IMR-90 (cell line): ENCODE data around the gene ZC2HC1B. TPM values are rescaled to one million over a fixed set of nuclear protein-coding genes. Genes with fewer than 3 reads are reported as not detected.
A peak's percentile ranks its signal among the peaks of the same experiment; 100 is the strongest.

ENCODE experiments used
- ATAC-seq: fragments of 200-7000 bp; cut with Tn5 transposase; 2 replicates; pipeline ENCODE4 v1.9.1; 2020; ENCODE audit warnings: low read depth, mild to moderate bottlenecking, moderate library complexity
- BruUV-seq: library from RNA; stranded (reverse); fragments of 400-500 nt; replicated peaks from 2 replicates; lab custom pipeline; 2021; lab: Mats Ljungman, UMichigan
- CTCF ChIA-PET: fragments of 300-600 bp; formaldehyde crosslinking; extraction: SDS; loops from one replicate; lab custom pipeline; 2021; ENCODE audit warnings: antibody characterized with exemption; lab: Yijun Ruan, JAX
- POLR2A ChIA-PET: fragments of 300-600 bp; sonication (Branson Sonifier 250); formaldehyde crosslinking; loops from one replicate; lab custom pipeline; 2022; ENCODE audit warnings: antibody characterized with exemption; ENCODE audit not compliant: unreplicated experiment; lab: Charles Lee
- DNase-seq: peaks from one replicate; pipeline ENCODE4 v3.0.0; 2013
- H2AFZ ChIP-seq: replicated peaks from 2 replicates; pipeline ENCODE3; 2013; ENCODE audit warnings: low read length, mild to moderate bottlenecking; ENCODE audit not compliant: poor library complexity
- H2AK5ac ChIP-seq: 2 replicates; pipeline ENCODE4 v1.6.1; 2013; ENCODE audit warnings: low read depth, low read length, inconsistent platforms
- H2AK9ac ChIP-seq: replicated peaks from 2 replicates; pipeline ENCODE3; 2013; ENCODE audit warnings: mild to moderate bottlenecking, low read depth, low read length, moderate library complexity; ENCODE audit not compliant: poor library complexity
- H2BK120ac ChIP-seq: 2 replicates; pipeline ENCODE4 v1.6.1; 2013; ENCODE audit warnings: low read depth, low read length, inconsistent platforms
- H2BK15ac ChIP-seq: 3 replicates; pipeline ENCODE4 v1.6.1; 2013; ENCODE audit warnings: low read depth, low read length, inconsistent platforms
- H2BK20ac ChIP-seq: 2 replicates; pipeline ENCODE4 v1.6.1; 2013; ENCODE audit warnings: low read depth, mild to moderate bottlenecking, inconsistent platforms, low read length, moderate library complexity
- H2BK5ac ChIP-seq: 2 replicates; pipeline ENCODE4 v1.6.1; 2013; ENCODE audit warnings: mild to moderate bottlenecking, low read depth, low read length, inconsistent platforms; ENCODE audit not compliant: poor library complexity, severe bottlenecking
- H3K14ac ChIP-seq: replicated peaks from 2 replicates; pipeline ENCODE4 v1.6.1; 2013; ENCODE audit warnings: low read depth, low read length, inconsistent platforms
- H3K18ac ChIP-seq: 2 replicates; pipeline ENCODE4 v1.6.1; 2013; ENCODE audit warnings: low read depth, low read length, control low read depth
- H3K23ac ChIP-seq: 2 replicates; pipeline ENCODE4 v1.6.1; 2013; ENCODE audit warnings: low read depth, low read length, inconsistent platforms
- H3K27ac ChIP-seq: 2 replicates; pipeline ENCODE4 v1.5.1; 2013; ENCODE audit warnings: mild to moderate bottlenecking, control low read depth, low read length; ENCODE audit not compliant: insufficient read depth
- H3K27me3 ChIP-seq: 2 replicates; pipeline ENCODE4 v1.6.1; 2013; ENCODE audit warnings: low read length; ENCODE audit not compliant: control insufficient read depth, insufficient read depth
- H3K36me3 ChIP-seq: 2 replicates; pipeline ENCODE4 v1.6.1; 2013; ENCODE audit warnings: low read length, mixed read lengths; ENCODE audit not compliant: control insufficient read depth, insufficient read depth
- H3K4ac ChIP-seq: 2 replicates; pipeline ENCODE4 v1.6.1; 2013; ENCODE audit warnings: low read depth, low read length, inconsistent platforms
- H3K4me1 ChIP-seq: 2 replicates; pipeline ENCODE4 v1.6.1; 2013; ENCODE audit warnings: low read length, mixed read lengths; ENCODE audit not compliant: control insufficient read depth, insufficient read depth
- H3K4me2 ChIP-seq: 2 replicates; pipeline ENCODE4 v1.6.1; 2013; ENCODE audit warnings: low read depth, mild to moderate bottlenecking, control low read depth, low read length, moderate library complexity
- H3K4me3 ChIP-seq: 2 replicates; pipeline ENCODE4 v1.5.1; 2013; ENCODE audit warnings: low read depth, mild to moderate bottlenecking, control low read depth, low read length, moderate library complexity; ENCODE audit not compliant: insufficient read depth
- H3K56ac ChIP-seq: 2 replicates; pipeline ENCODE4 v1.6.1; 2013; ENCODE audit warnings: low read length, inconsistent platforms; ENCODE audit not compliant: insufficient read depth; ENCODE audit errors: extremely low read depth
- H3K79me1 ChIP-seq, 2 experiments: 2 replicates each; pipeline ENCODE4 v1.6.1; 2013; ENCODE audit warnings: low read length in 2 of 2, inconsistent platforms in 1 of 2, low read depth in 1 of 2
- H3K9ac ChIP-seq: 2 replicates; pipeline ENCODE4 v1.6.1; 2013; ENCODE audit warnings: low read depth, low read length, control low read depth
- H3K9me1 ChIP-seq: 2 replicates; pipeline ENCODE4 v1.6.1; 2013; ENCODE audit warnings: low read length, inconsistent platforms; ENCODE audit not compliant: insufficient read depth
- H3K9me3 ChIP-seq: 2 replicates; pipeline ENCODE4 v1.6.1; 2013; ENCODE audit warnings: low read length; ENCODE audit not compliant: control insufficient read depth, insufficient read depth
- H4K20me1 ChIP-seq: 2 replicates; pipeline ENCODE4 v1.6.1; 2013; ENCODE audit warnings: low read length, inconsistent platforms; ENCODE audit not compliant: insufficient read depth
- H4K5ac ChIP-seq: 2 replicates; pipeline ENCODE4 v1.6.1; 2013; ENCODE audit warnings: mild to moderate bottlenecking, low read depth, low read length, control low read depth
- H4K8ac ChIP-seq, 2 experiments: 2 replicates each; pipeline ENCODE4 v1.6.1; 2013; ENCODE audit warnings: low read depth in 2 of 2, low read length in 2 of 2, control low read depth in 1 of 2, inconsistent platforms in 1 of 2
- H4K91ac ChIP-seq: 2 replicates; pipeline ENCODE4 v1.6.1; 2013; ENCODE audit warnings: low read depth, low read length, inconsistent platforms; ENCODE audit not compliant: insufficient read depth
- BHLHE40 ChIP-seq: fragments of 150-350 bp; IDR thresholded peaks from 2 replicates; pipeline ENCODE4 v1.6.1; 2016; ENCODE audit warnings: mild to moderate bottlenecking, low read depth, low read length
- CEBPB ChIP-seq: IDR thresholded peaks from 2 replicates; pipeline ENCODE4 v1.6.1; 2012; ENCODE audit warnings: low read depth, low read length, improper control_type of control experiment
- CHD1 ChIP-seq: IDR thresholded peaks from 2 replicates; pipeline ENCODE4 v1.6.1; 2012; ENCODE audit warnings: low read depth, low read length, improper control_type of control experiment
- CTCF ChIP-seq: conservative IDR thresholded peaks from 2 replicates; pipeline ENCODE4 v1.5.1; 2012; ENCODE audit warnings: mild to moderate bottlenecking, low read depth, low read length, improper control_type of control experiment
- ELK1 ChIP-seq: fragments of 150-350 bp; IDR thresholded peaks from 2 replicates; pipeline ENCODE4 v1.6.1; 2016; ENCODE audit warnings: low read depth, mild to moderate bottlenecking, low read length, moderate library complexity, borderline replicate concordance
- MAFK ChIP-seq: IDR thresholded peaks from 2 replicates; pipeline ENCODE4 v1.6.1; 2012; ENCODE audit warnings: low read depth, low read length, improper control_type of control experiment
- MAZ ChIP-seq: IDR thresholded peaks from 2 replicates; pipeline ENCODE4 v1.6.1; 2012; ENCODE audit warnings: low read depth, mild to moderate bottlenecking, low read length, improper control_type of control experiment, moderate library complexity, borderline replicate concordance
- NFE2L2 ChIP-seq: fragments of 150-350 bp; IDR thresholded peaks from 2 replicates; pipeline ENCODE4 v1.6.1; 2016; ENCODE audit warnings: low read depth, mild to moderate bottlenecking, low read length
- POLR2A ChIP-seq: IDR thresholded peaks from 2 replicates; pipeline ENCODE4 v1.6.1; 2012; ENCODE audit warnings: mild to moderate bottlenecking, low read depth, low read length
- RAD21 ChIP-seq: IDR thresholded peaks from 2 replicates; pipeline ENCODE4 v1.6.1; 2012; ENCODE audit warnings: low read length, improper control_type of control experiment
- USF2 ChIP-seq: fragments of 150-350 bp; IDR thresholded peaks from 2 replicates; pipeline ENCODE4 v1.6.1; 2017; ENCODE audit warnings: mild to moderate bottlenecking, antibody characterized with exemption, low read length, low read depth
- WGBS, 2 experiments: methylation state at CpG; one replicate each; pipeline versions ENCODE4 v1.1.5 to v1.1.7; 2013; ENCODE audit warnings: missing lambda C conversion rate in 2 of 2; ENCODE audit not compliant: insufficient read length in 1 of 2; ENCODE audit errors: extremely low coverage in 2 of 2; 5-methylcytosine and 5-hydroxymethylcytosine counted together
- dilution Hi-C: fragments of 300-500 bp; cut with HindIII; formaldehyde crosslinking; loops from one replicate; pipeline ENCODE4 v1.14.3; 2018; ENCODE audit warnings: low sequenced_read_pairs; ENCODE audit not compliant: unreplicated experiment
- in situ Hi-C: fragments of 300-500 bp; cut with MboI; formaldehyde crosslinking; loops from 3 replicates; pipeline ENCODE4 v1.14.3; 2019; ENCODE audit warnings: low sequenced_read_pairs, inconsistent platforms, mixed read lengths
- intact Hi-C: fragments of 100-400 bp; cut with micrococcal nuclease; formaldehyde crosslinking; loops from 2 replicates; pipeline ENCODE4 v1.10.0; 2022
- polyA plus RNA-seq, 3 experiments: library from polyadenylated mRNA; depleted of rRNA; stranded (reverse); fragments of >200 nt; gene quantifications; 2 replicates each; pipeline ENCODE4 v1.2.3, GENCODE V29; 2012; ENCODE audit warnings: low replicate concordance in 1 of 3
- total RNA-seq: library from RNA; depleted of rRNA; stranded (reverse); fragments of >200 nt; gene quantifications from 2 replicates; pipeline ENCODE4 v1.2.3, GENCODE V29; 2012

The ZC2HC1B gene
- total and polyA plus RNA-seq, 2 of the 4 experiments (the other 2 are of a cell fraction): not detected

- H3K4ac ChIP-seq: no peak overlapping the region
- H3K36me3 ChIP-seq: peaks cover 21% of the 10 kb centered on the region
- H2AK5ac ChIP-seq: no peak overlapping the region
- no peak overlapping the region for H2BK120ac ChIP-seq
- H2BK20ac ChIP-seq: no peak overlapping the region
- no peak overlapping the region for H3K14ac ChIP-seq
- WGBS, 2 experiments: 100% methylated on average over 1 of the region's 2 CpGs; no CpG with 5 or more reads in 1 of the 2 experiments
- TF ChIP-seq CEBPB (no peak), MAFK (no peak), NFE2L2 (no peak), CHD1 (no peak), USF2 (no peak), CTCF (no peak), ELK1 (no peak), POLR2A (no peak), MAZ (no peak), RAD21 (no peak), BHLHE40 (no peak)
- DNase-seq (no peak), ATAC-seq (no peak)
- no peak overlapping the region for H3K56ac ChIP-seq
- no TSS peak for BruUV-seq
- H3K4me1 ChIP-seq: no peaks in the 10 kb centered on the region; the same call in 1 of the 2 replicates
- CTCF ChIA-PET: interaction anchor here (0.6 to 1.2 kb wide), 2 partner anchors 20 to 167 kb away, joined by 3 read pairs; partner anchors contain the start of gene LTV1
- H3K4me3 ChIP-seq: no peak overlapping the region
- H3K23ac ChIP-seq: no peak overlapping the region
- H4K91ac ChIP-seq: no peak overlapping the region
- no peaks in the 10 kb centered on the region for H3K79me1 ChIP-seq
- peak overlapping the region; percentile 54 for H2BK5ac ChIP-seq
- H4K8ac ChIP-seq: no peak overlapping the region
- no peak overlapping the region for H4K5ac ChIP-seq
- peaks cover 4% of the 10 kb centered on the region; the same call in 1 of the 2 replicates for H3K9me1 ChIP-seq
- H3K18ac ChIP-seq: no peak overlapping the region
- POLR2A ChIA-PET: no interaction called here
- H2AK9ac ChIP-seq: no peak overlapping the region
- in situ Hi-C loops (no loop called here), intact Hi-C loops (no loop called here), dilution Hi-C loops (no loop called here)
- H2BK15ac ChIP-seq: no peak overlapping the region
- no peak overlapping the region for H3K4me2 ChIP-seq
- no peaks in the 10 kb centered on the region for H3K9me3 ChIP-seq
- no peaks in the 10 kb centered on the region for H3K27me3 ChIP-seq
- no peak overlapping the region for H3K9ac ChIP-seq
- H3K27ac ChIP-seq: no peak overlapping the region
- H2AFZ ChIP-seq: no peak overlapping the region
- H4K20me1 ChIP-seq: 0 out of 2 replicates have a peak, but pooled peaks cover 2% of the 10 kb centered on the region
Observed at GRCh38 chr6:143863771-143864170, 503 bp upstream of the ZC2HC1B start.
